Endodermal cell (in vitro differentiated cells): Measurements from ENCODE around the gene ANGPTL2. TPM values are rescaled to one million over a fixed set of nuclear protein-coding genes. Genes with fewer than 3 reads are reported as not detected.

Source experiments
- DNase-seq: peaks from one replicate; pipeline ENCODE4 v3.0.0-alpha.2; 2017
- H3K27ac ChIP-seq: 2 replicates; pipeline ENCODE4 v1.5.1; 2013; ENCODE audit warnings: mild to moderate bottlenecking, low read depth, low read length, moderate library complexity
- H3K27me3 ChIP-seq: 2 replicates; pipeline ENCODE4 v1.6.1; 2013; ENCODE audit warnings: mild to moderate bottlenecking, low read length, moderate library complexity; ENCODE audit not compliant: insufficient read depth, control insufficient read depth, poor library complexity, severe bottlenecking
- H3K36me3 ChIP-seq: 2 replicates; pipeline ENCODE4 v1.7.0; 2013; ENCODE audit warnings: mild to moderate bottlenecking, low read length, moderate library complexity; ENCODE audit not compliant: control insufficient read depth, insufficient read depth
- H3K4me1 ChIP-seq: one replicate; pipeline ENCODE4 v1.7.0; 2013; ENCODE audit warnings: low read length; ENCODE audit not compliant: control insufficient read depth, insufficient read depth
- H3K4me3 ChIP-seq: 2 replicates; pipeline ENCODE4 v1.5.1; 2013; ENCODE audit warnings: mild to moderate bottlenecking, low read length, moderate library complexity
- H3K9ac ChIP-seq: 2 replicates; pipeline ENCODE4 v1.6.1; 2013; ENCODE audit warnings: mild to moderate bottlenecking, low read length, moderate library complexity; ENCODE audit not compliant: poor library complexity, severe bottlenecking; ENCODE audit errors: extremely low read depth
- H3K9me3 ChIP-seq: 2 replicates; pipeline ENCODE4 v1.6.1; 2013; ENCODE audit warnings: mild to moderate bottlenecking, low read length, moderate library complexity; ENCODE audit not compliant: control insufficient read depth
- H3K27ac Mint-ChIP-seq: 2 replicates; pipeline ENCODE4 v1.8.0; 2020; ENCODE audit warnings: mixed read lengths
- H3K27me3 Mint-ChIP-seq: 2 replicates; pipeline ENCODE4 v1.8.0; 2021; ENCODE audit warnings: mild to moderate bottlenecking, mixed read lengths; ENCODE audit not compliant: insufficient read depth
- H3K36me3 Mint-ChIP-seq: 2 replicates; pipeline ENCODE4 v1.8.0; 2020; ENCODE audit warnings: low read depth, mixed read lengths
- H3K4me1 Mint-ChIP-seq: 2 replicates; pipeline ENCODE4 v1.8.0; 2020; ENCODE audit warnings: mixed read lengths
- H3K4me3 Mint-ChIP-seq: 2 replicates; pipeline ENCODE4 v1.8.0; 2020; ENCODE audit warnings: mild to moderate bottlenecking, moderate library complexity, mixed read lengths
- H3K9me3 Mint-ChIP-seq: 2 replicates; pipeline ENCODE4 v1.8.0; 2020; ENCODE audit warnings: mild to moderate bottlenecking, mixed read lengths
- WGBS, 2 experiments: methylation state at CpG; one replicate each; pipeline versions ENCODE4 v1.1.5 to v1.1.7; 2013; ENCODE audit warnings: missing lambda C conversion rate in 2 of 2, mixed read lengths in 1 of 2; ENCODE audit not compliant: insufficient coverage in 1 of 2, insufficient read length in 1 of 2; 5-methylcytosine and 5-hydroxymethylcytosine counted together
- total RNA-seq, 2 donors: library from RNA; stranded (reverse); fragmentation: NEBNext Ultra II Directional in 1 of 2; extraction: Animal tissue kit (Norgen Biotek cat#: 25700) in 1 of 2; gene quantifications; 2 replicates in 1 of 2; 3 replicates in 1 of 2; pipeline ENCODE4 v1.2.1, GENCODE V29; 2021
- TF ChIP-seq, protein P1 (sequence below): fragments of 200-600 bp; sonication (generic); conservative IDR thresholded peaks from 2 replicates; pipeline ENCODE4 v1.5.0; 2021; ENCODE audit warnings: antibody characterized with exemption, mild to moderate bottlenecking

The ANGPTL2 gene
- total RNA-seq, 2 donors from 2014 or later, result 14.8 to 17.1 TPM

DNA sequence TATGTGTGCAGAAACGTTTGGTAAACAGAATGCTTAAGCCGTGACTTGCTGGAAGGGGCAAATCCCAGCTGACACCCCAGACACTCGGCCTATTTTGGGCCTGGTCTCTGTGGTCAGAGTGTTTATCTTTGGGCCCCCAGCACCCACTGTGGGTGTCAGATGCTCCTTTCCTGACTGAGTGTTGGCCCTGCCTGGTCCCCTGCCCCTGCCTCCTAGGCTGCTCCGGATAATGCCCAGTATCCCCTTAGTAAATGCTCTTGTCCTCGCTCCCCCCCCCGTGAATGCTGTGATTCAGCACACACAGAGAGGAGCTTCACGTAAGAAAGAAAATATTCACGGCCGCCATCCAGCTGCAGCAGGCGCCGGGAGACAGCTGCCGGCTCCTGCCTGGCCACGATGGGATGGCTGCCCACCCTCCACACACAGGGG is 11.3 kb upstream of the ANGPTL2 start:
- no peaks in the 10 kb centered on the region for H3K27me3 Mint-ChIP-seq
- no peaks in the 10 kb centered on the region for H3K9me3 Mint-ChIP-seq
- Histone ChIP-seq H3K9me3 (no peaks in the 10 kb centered on the region), H3K36me3 (no peaks in the 10 kb centered on the region), H3K27me3 (no peaks in the 10 kb centered on the region), H3K9ac (no peak overlapping the region), H3K4me1 (peaks cover 44% of the 10 kb centered on the region), H3K4me3 (no peak overlapping the region), H3K27ac (peak overlapping the region; percentile 12)
- WGBS, 2 experiments, result 37 to 40% methylated on average over 8 to 13 of the region's 13 CpGs
- H3K36me3 Mint-ChIP-seq, result no peaks in the 10 kb centered on the region
- peak; percentile 73 for DNase-seq
- peaks cover 65% of the 10 kb centered on the region for H3K4me1 Mint-ChIP-seq
- TF ChIP-seq, protein P1, sequence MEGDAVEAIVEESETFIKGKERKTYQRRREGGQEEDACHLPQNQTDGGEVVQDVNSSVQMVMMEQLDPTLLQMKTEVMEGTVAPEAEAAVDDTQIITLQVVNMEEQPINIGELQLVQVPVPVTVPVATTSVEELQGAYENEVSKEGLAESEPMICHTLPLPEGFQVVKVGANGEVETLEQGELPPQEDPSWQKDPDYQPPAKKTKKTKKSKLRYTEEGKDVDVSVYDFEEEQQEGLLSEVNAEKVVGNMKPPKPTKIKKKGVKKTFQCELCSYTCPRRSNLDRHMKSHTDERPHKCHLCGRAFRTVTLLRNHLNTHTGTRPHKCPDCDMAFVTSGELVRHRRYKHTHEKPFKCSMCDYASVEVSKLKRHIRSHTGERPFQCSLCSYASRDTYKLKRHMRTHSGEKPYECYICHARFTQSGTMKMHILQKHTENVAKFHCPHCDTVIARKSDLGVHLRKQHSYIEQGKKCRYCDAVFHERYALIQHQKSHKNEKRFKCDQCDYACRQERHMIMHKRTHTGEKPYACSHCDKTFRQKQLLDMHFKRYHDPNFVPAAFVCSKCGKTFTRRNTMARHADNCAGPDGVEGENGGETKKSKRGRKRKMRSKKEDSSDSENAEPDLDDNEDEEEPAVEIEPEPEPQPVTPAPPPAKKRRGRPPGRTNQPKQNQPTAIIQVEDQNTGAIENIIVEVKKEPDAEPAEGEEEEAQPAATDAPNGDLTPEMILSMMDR, result no peak
- peak overlapping the region; percentile 24 for H3K4me3 Mint-ChIP-seq
- H3K27ac Mint-ChIP-seq, result peak overlapping the region; percentile 85

DNA sequence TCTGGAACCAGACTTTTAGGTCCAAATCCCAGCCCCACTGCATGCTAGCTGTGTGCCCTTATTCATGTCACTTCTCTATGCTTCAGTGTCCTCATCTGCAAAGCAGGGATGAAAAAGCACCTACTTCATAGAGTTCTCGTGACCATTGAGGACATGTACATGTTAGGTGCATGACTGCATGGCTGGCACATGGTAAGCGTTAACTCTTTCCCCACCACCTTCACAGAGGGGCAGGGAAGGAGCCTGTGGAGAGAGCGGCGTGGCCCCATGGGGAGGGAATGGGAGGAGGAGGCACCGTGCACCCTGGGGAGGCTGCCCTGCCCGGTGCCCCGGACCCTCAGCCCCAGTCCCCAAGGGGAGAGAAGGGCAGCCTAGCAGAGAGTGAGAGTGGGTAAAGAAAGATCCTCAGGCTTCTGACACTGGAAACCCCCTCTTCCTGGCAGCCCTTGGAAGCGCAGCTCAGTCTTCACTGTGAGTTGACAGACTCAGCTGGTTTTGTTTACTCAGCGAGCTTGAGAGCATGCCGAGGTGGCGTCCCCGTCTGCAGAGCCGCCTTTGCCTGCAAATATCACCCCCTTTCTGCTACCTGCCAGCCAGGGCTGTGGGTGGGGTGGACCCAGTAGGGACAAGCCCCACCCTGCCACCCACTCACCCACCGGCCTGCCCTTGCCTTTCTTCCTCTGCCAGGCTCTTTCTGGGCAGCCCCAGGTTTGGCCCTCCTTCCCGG is 10.6 kb upstream of the ANGPTL2 start:
- no peak overlapping the region for H3K9ac ChIP-seq

DNA sequence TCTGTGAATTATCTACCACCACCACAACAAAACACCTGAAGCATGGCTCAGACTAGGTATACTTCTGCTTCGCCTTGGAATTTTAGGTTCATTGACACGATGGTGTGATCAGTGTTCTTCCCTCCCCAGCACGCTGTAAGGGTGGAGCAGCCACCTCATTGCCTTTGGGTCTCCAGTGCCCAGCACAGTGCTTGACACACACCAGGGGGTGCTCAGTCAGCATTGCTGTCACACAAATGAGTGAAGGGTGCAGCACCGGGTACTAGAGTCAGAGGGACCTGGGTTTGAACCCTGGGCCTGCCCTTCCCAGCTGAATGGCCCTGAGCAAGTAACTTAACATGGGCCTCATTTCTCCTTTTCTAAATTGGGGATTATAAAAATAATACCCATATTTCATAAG is 9.9 kb upstream of the ANGPTL2 start:
- no peaks in the 10 kb centered on the region for H3K27me3 ChIP-seq
- H3K4me1 ChIP-seq, result peaks cover 48% of the 10 kb centered on the region
- DNase-seq, result peak; percentile 40
- H3K9ac ChIP-seq, result no peak overlapping the region
- H3K27ac Mint-ChIP-seq, result no peak overlapping the region
- 71 to 94% methylated on average over 1 to 4 of the region's 4 CpGs for WGBS, 2 experiments
- H3K27me3 Mint-ChIP-seq, result no peaks in the 10 kb centered on the region
- H3K36me3 Mint-ChIP-seq, result no peaks in the 10 kb centered on the region
- H3K27ac ChIP-seq, result no peak overlapping the region
- H3K9me3 ChIP-seq, result no peaks in the 10 kb centered on the region
- H3K36me3 ChIP-seq, result no peaks in the 10 kb centered on the region
- H3K9me3 Mint-ChIP-seq, result no peaks in the 10 kb centered on the region
- TF ChIP-seq, protein P1, result no peak
- no peak overlapping the region for H3K4me3 ChIP-seq
- H3K4me3 Mint-ChIP-seq, result no peak overlapping the region
- H3K4me1 Mint-ChIP-seq, result peaks cover 68% of the 10 kb centered on the region

More for the DNA sequence above, 10.6 kb upstream of the ANGPTL2 start:
- Histone ChIP-seq H3K9me3 (no peaks in the 10 kb centered on the region), H3K4me1 (peaks cover 48% of the 10 kb centered on the region), H3K27me3 (no peaks in the 10 kb centered on the region), H3K36me3 (no peaks in the 10 kb centered on the region), H3K4me3 (no peak overlapping the region), H3K27ac (peak overlapping the region; percentile 12)
- peaks cover 68% of the 10 kb centered on the region for H3K4me1 Mint-ChIP-seq
- H3K4me3 Mint-ChIP-seq, result peak overlapping the region; percentile 24
- WGBS, 2 experiments, result 34 to 38% methylated on average over 5 to 15 of the region's 15 CpGs
- H3K27ac Mint-ChIP-seq, result peak overlapping the region; percentile 85
- H3K36me3 Mint-ChIP-seq, result no peaks in the 10 kb centered on the region
- H3K9me3 Mint-ChIP-seq, result no peaks in the 10 kb centered on the region
- peak; percentile 84 for DNase-seq
- H3K27me3 Mint-ChIP-seq, result no peaks in the 10 kb centered on the region
- TF ChIP-seq, protein P1, result peak; percentile 19
